ENCODE measurements around the gene HTT. TPM values are rescaled to one million over a fixed set of nuclear protein-coding genes. Genes with fewer than 3 reads are reported as not detected.

The HTT gene
- total RNA-seq, 2 experiments from 2014 or later, result 80.1 to 127 TPM

- no peak overlapping the region for H3K4me3 Mint-ChIP-seq
- no peaks in the 10 kb centered on the region for H3K9me3 Mint-ChIP-seq (ENCODE audit: low read depth)
- intact Hi-C loops (cut with DNase I, micrococcal nuclease), result loop anchor here in 1 of 2 experiments (5.0 to 10.0 kb wide), 2 partner anchors 536 to 1176 kb away; partner anchors contain the start of genes FAM193A and TMEM128
- CTCF ChIA-PET, result interaction anchor here (0.6 kb wide), 1 partner anchor 88 kb away, joined by 3 read pairs; no protein-coding TSS in a partner anchor
- H3K4me1 Mint-ChIP-seq, result peaks cover 3% of the 10 kb centered on the region
- H3K36me3 Mint-ChIP-seq (ENCODE audit: low read depth), result no peaks in the 10 kb centered on the region
- no peaks in the 10 kb centered on the region for H3K27me3 Mint-ChIP-seq
- POLR2A ChIA-PET, result no interaction called here
- no peak overlapping the region for H3K27ac Mint-ChIP-seq
- ATAC-seq, result no peak
- no peak for DNase-seq
Measured at GRCh38 chr4:3070709-3071500, 3.6 kb upstream of the HTT start.

- Mint-ChIP-seq H3K27me3 (no peaks in the 10 kb centered on the region), H3K4me3 (no peak overlapping the region), H3K4me1 (peaks cover 11% of the 10 kb centered on the region), H3K9me3 (ENCODE audit: low read depth) (no peaks in the 10 kb centered on the region), H3K27ac (no peak overlapping the region), H3K36me3 (ENCODE audit: low read depth) (no peaks in the 10 kb centered on the region)
- ChIA-PET POLR2A (no interaction called here), CTCF (interaction anchor here (0.7 kb wide), 1 partner anchor 54 kb away, joined by 3 read pairs; no protein-coding TSS in a partner anchor)
- intact Hi-C loops (cut with DNase I, micrococcal nuclease), result loop anchor here in 1 of 2 experiments (5.0 to 10.0 kb wide), 2 partner anchors 537 to 1175 kb away; partner anchors contain the start of genes FAM193A and TMEM128
- ATAC-seq, result no peak
- no peak for DNase-seq
Measured at GRCh38 chr4:3071811-3072210, 2.7 kb upstream of the HTT start.

GRCh38 chr4:3073158-3074077, 1.1 kb upstream of the HTT start:
- CTCF ChIA-PET, result no interaction called here
- peaks cover 3% of the 10 kb centered on the region for H3K36me3 Mint-ChIP-seq (ENCODE audit: low read depth)
- intact Hi-C loops (cut with DNase I, micrococcal nuclease), result loop anchor here (1.0 to 10.0 kb wide), 19 partner anchors 12 to 1494 kb away; partner anchors contain the start of genes ADD1 (in 1 of the 2), CFAP99 (in 1 of the 2), FAM193A (in 1 of the 2) and GRK4 (in 1 of the 2)
- no peaks in the 10 kb centered on the region for H3K9me3 Mint-ChIP-seq (ENCODE audit: low read depth)
- no peak overlapping the region for H3K4me3 Mint-ChIP-seq
- ATAC-seq, result no peak
- peaks cover 19% of the 10 kb centered on the region for H3K4me1 Mint-ChIP-seq
- no peak overlapping the region for H3K27ac Mint-ChIP-seq
- H3K27me3 Mint-ChIP-seq, result no peaks in the 10 kb centered on the region
- POLR2A ChIA-PET, result interaction anchor here (0.6 kb wide), 1 partner anchor 32 kb away, joined by 3 read pairs; no protein-coding TSS in a partner anchor
- DNase-seq, result no peak

- H3K4me3 Mint-ChIP-seq, result peak overlapping the region; percentile 95
- H3K9me3 Mint-ChIP-seq (ENCODE audit: low read depth), result no peaks in the 10 kb centered on the region
- CTCF ChIA-PET, result interaction anchor here (0.5 to 1.1 kb wide), 3 partner anchors 12 to 1032 kb away, joined by 3 to 4 read pairs (median 3); no protein-coding TSS in a partner anchor
- POLR2A ChIA-PET, result interaction anchor here (0.6 kb wide), 2 partner anchors 24 to 61 kb away, joined by 3 to 4 read pairs; no protein-coding TSS in a partner anchor
- no peak for ATAC-seq
- DNase-seq, result peak; percentile 77
- peak overlapping the region; percentile 90 for H3K27ac Mint-ChIP-seq
- H3K4me1 Mint-ChIP-seq, result peaks cover 32% of the 10 kb centered on the region
- H3K36me3 Mint-ChIP-seq (ENCODE audit: low read depth), result peaks cover 11% of the 10 kb centered on the region
- no peaks in the 10 kb centered on the region for H3K27me3 Mint-ChIP-seq
- intact Hi-C loops (cut with DNase I, micrococcal nuclease), result loop anchor here (1.0 to 10.0 kb wide), 19 partner anchors 10 to 1496 kb away; partner anchors contain the start of genes ADD1 (in 1 of the 2), CFAP99 (in 1 of the 2), FAM193A (in 1 of the 2) and GRK4 (in 1 of the 2)
Measured at GRCh38 chr4:3074846-3075651, 568 bp downstream of the HTT start.

GRCh38 chr4:3075652-3075981, 1.1 kb downstream of the HTT start:
- Mint-ChIP-seq H3K27ac (peak overlapping the region; percentile 45), H3K9me3 (ENCODE audit: low read depth) (no peaks in the 10 kb centered on the region), H3K36me3 (ENCODE audit: low read depth) (peaks cover 14% of the 10 kb centered on the region), H3K27me3 (no peaks in the 10 kb centered on the region), H3K4me3 (peak overlapping the region; percentile 95), H3K4me1 (peaks cover 35% of the 10 kb centered on the region)
- POLR2A ChIA-PET, result interaction anchor here (0.6 kb wide), 1 partner anchor 62 kb away, joined by 4 read pairs; no protein-coding TSS in a partner anchor
- DNase-seq (no peak), ATAC-seq (no peak)
- intact Hi-C loops (cut with DNase I, micrococcal nuclease), result loop anchor here (2.0 to 10.0 kb wide), 5 partner anchors 217 to 1205 kb away; partner anchors contain the start of genes FAM193A (in 1 of the 2), NELFA (in 1 of the 2), NSD2 (in 1 of the 2) and RGS12 (in 1 of the 2)
- CTCF ChIA-PET, result interaction anchor here (0.7 to 1.1 kb wide), 2 partner anchors 11 to 31 kb away, joined by 3 to 4 read pairs; no protein-coding TSS in a partner anchor

GRCh38 chr4:3077796-3078195, 3.3 kb downstream of the HTT start:
- Mint-ChIP-seq H3K27ac (peak overlapping the region; percentile 16), H3K4me1 (peaks cover 50% of the 10 kb centered on the region), H3K9me3 (ENCODE audit: low read depth) (no peaks in the 10 kb centered on the region), H3K27me3 (no peaks in the 10 kb centered on the region), H3K4me3 (peak overlapping the region; percentile 8), H3K36me3 (ENCODE audit: low read depth) (peaks cover 14% of the 10 kb centered on the region)
- DNase-seq (peak; percentile 69), ATAC-seq (peak; percentile 13)
- intact Hi-C loops (cut with DNase I, micrococcal nuclease), result loop anchor here in 1 of 2 experiments (10.0 kb wide), 1 partner anchor 543 kb away; the partner anchor contains the start of gene FAM193A
- CTCF ChIA-PET, result interaction anchor here (0.7 kb wide), 1 partner anchor 696 kb away, joined by 3 read pairs; no protein-coding TSS in a partner anchor
- POLR2A ChIA-PET, result no interaction called here

GRCh38 chr4:3079694-3080123, 5.2 kb downstream of the HTT start:
- peaks cover 65% of the 10 kb centered on the region for H3K4me1 Mint-ChIP-seq
- ATAC-seq, result no peak

GRCh38 chr4:3082925-3083515, 8.5 kb downstream of the HTT start:
- Mint-ChIP-seq H3K27me3 (no peaks in the 10 kb centered on the region), H3K9me3 (ENCODE audit: low read depth) (no peaks in the 10 kb centered on the region), H3K4me1 (peaks cover 74% of the 10 kb centered on the region), H3K27ac (peak overlapping the region; percentile 38), H3K4me3 (no peak overlapping the region), H3K36me3 (ENCODE audit: low read depth) (peaks cover 25% of the 10 kb centered on the region)
- ChIA-PET CTCF (interaction anchor here (0.6 to 1.1 kb wide), 4 partner anchors 24 to 129 kb away, joined by 3 read pairs; partner anchors contain the start of gene GRK4), POLR2A (interaction anchor here (0.6 kb wide), 1 partner anchor 69 kb away, joined by 4 read pairs; no protein-coding TSS in a partner anchor)
- no peak for ATAC-seq
- DNase-seq, result no peak
- intact Hi-C loops (cut with DNase I, micrococcal nuclease), result no loop called here

More at GRCh38 chr4:3079694-3080123, 5.2 kb downstream of the HTT start:
- CTCF ChIA-PET, result no interaction called here
- POLR2A ChIA-PET, result interaction anchor here (0.6 kb wide), 2 partner anchors 229 to 291 kb away, joined by 3 read pairs; no protein-coding TSS in a partner anchor
- H3K4me3 Mint-ChIP-seq, result no peak overlapping the region
- intact Hi-C loops (cut with DNase I, micrococcal nuclease), result loop anchor here in 1 of 2 experiments (10.0 kb wide), 1 partner anchor 545 kb away; the partner anchor contains the start of gene FAM193A
- peak overlapping the region; percentile 59 for H3K27ac Mint-ChIP-seq
- no peak for DNase-seq
- peaks cover 19% of the 10 kb centered on the region for H3K36me3 Mint-ChIP-seq (ENCODE audit: low read depth)
- no peaks in the 10 kb centered on the region for H3K27me3 Mint-ChIP-seq
- H3K9me3 Mint-ChIP-seq (ENCODE audit: low read depth), result no peaks in the 10 kb centered on the region

- no peaks in the 10 kb centered on the region for H3K27me3 Mint-ChIP-seq
- H3K9me3 Mint-ChIP-seq (ENCODE audit: low read depth), result no peaks in the 10 kb centered on the region
- DNase-seq, result no peak
- CTCF ChIA-PET, result interaction anchor here (0.7 to 1.1 kb wide), 3 partner anchors 23 to 130 kb away, joined by 3 read pairs; partner anchors contain the start of gene GRK4
- ATAC-seq, result no peak
- H3K4me1 Mint-ChIP-seq, result peaks cover 77% of the 10 kb centered on the region
- H3K4me3 Mint-ChIP-seq, result no peak overlapping the region
- H3K27ac Mint-ChIP-seq, result peak overlapping the region; percentile 70
- POLR2A ChIA-PET, result interaction anchor here (0.6 kb wide), 1 partner anchor 70 kb away, joined by 4 read pairs; no protein-coding TSS in a partner anchor
- intact Hi-C loops (cut with DNase I, micrococcal nuclease), result loop anchor here in 1 of 2 experiments (2.0 kb wide), 1 partner anchor 75 kb away; no protein-coding TSS in a partner anchor
- peaks cover 31% of the 10 kb centered on the region for H3K36me3 Mint-ChIP-seq (ENCODE audit: low read depth)
Measured at GRCh38 chr4:3083732-3084131, 9.3 kb downstream of the HTT start.
